ENCODE data around the gene GASK1B. TPM values are rescaled to one million over a fixed set of nuclear protein-coding genes. Genes with fewer than 3 reads are reported as not detected.

The GASK1B gene
- total RNA-seq, 1 donor from 2014 or later = not detected

- H3K36me3 Mint-ChIP-seq (ENCODE audit: low read depth) = no peaks in the 10 kb centered on the region
- CTCF ChIA-PET = no interaction called here
- H3K4me1 Mint-ChIP-seq = no peaks in the 10 kb centered on the region
- H3K27me3 Mint-ChIP-seq = no peaks in the 10 kb centered on the region
- no peak overlapping the region for H3K4me3 Mint-ChIP-seq
- H3K27ac Mint-ChIP-seq = no peak overlapping the region
- TF ChIP-seq CTCF (IDR thresholded peaks at IDR 0.05) = no peak
- H3K9me3 Mint-ChIP-seq = no peaks in the 10 kb centered on the region
- intact Hi-C loops (cut with micrococcal nuclease) = no loop called here
- DNase-seq (no peak), ATAC-seq (ENCODE audit: low read depth) (no peak)
- POLR2A ChIA-PET = no interaction called here
Observed at GRCh38 chr4:158202481-158202880, 29.7 kb upstream of the GASK1B start.

- Mint-ChIP-seq H3K27ac (no peak overlapping the region), H3K9me3 (no peaks in the 10 kb centered on the region), H3K36me3 (ENCODE audit: low read depth) (no peaks in the 10 kb centered on the region), H3K4me1 (no peaks in the 10 kb centered on the region), H3K4me3 (no peak overlapping the region), H3K27me3 (no peaks in the 10 kb centered on the region)
- intact Hi-C loops (cut with micrococcal nuclease) = no loop called here
- ChIA-PET POLR2A (no interaction called here), CTCF (no interaction called here)
- no peak for DNase-seq
- TF ChIP-seq CTCF (IDR thresholded peaks at IDR 0.05) = no peak
- no peak for ATAC-seq (ENCODE audit: low read depth)
Observed at GRCh38 chr4:158201876-158202275, 29.1 kb upstream of the GASK1B start.

GRCh38 chr4:158201322-158201721, 28.5 kb upstream of the GASK1B start:
- no peaks in the 10 kb centered on the region for H3K27me3 Mint-ChIP-seq
- intact Hi-C loops (cut with micrococcal nuclease) = no loop called here
- no peaks in the 10 kb centered on the region for H3K9me3 Mint-ChIP-seq
- H3K27ac Mint-ChIP-seq = no peak overlapping the region
- POLR2A ChIA-PET = no interaction called here
- no peaks in the 10 kb centered on the region for H3K4me1 Mint-ChIP-seq
- TF ChIP-seq CTCF (IDR thresholded peaks at IDR 0.05) = no peak
- DNase-seq = no peak
- CTCF ChIA-PET = no interaction called here
- ATAC-seq (ENCODE audit: low read depth) = no peak
- H3K4me3 Mint-ChIP-seq = no peak overlapping the region
- H3K36me3 Mint-ChIP-seq (ENCODE audit: low read depth) = no peaks in the 10 kb centered on the region

- POLR2A ChIA-PET = no interaction called here
- no peak overlapping the region for H3K27ac Mint-ChIP-seq
- H3K27me3 Mint-ChIP-seq = no peaks in the 10 kb centered on the region
- intact Hi-C loops (cut with micrococcal nuclease) = no loop called here
- DNase-seq = no peak
- H3K9me3 Mint-ChIP-seq = no peaks in the 10 kb centered on the region
- no peak overlapping the region for H3K4me3 Mint-ChIP-seq
- no peak for ATAC-seq (ENCODE audit: low read depth)
- H3K4me1 Mint-ChIP-seq = no peaks in the 10 kb centered on the region
- H3K36me3 Mint-ChIP-seq (ENCODE audit: low read depth) = no peaks in the 10 kb centered on the region
- TF ChIP-seq CTCF (IDR thresholded peaks at IDR 0.05) = no peak
- CTCF ChIA-PET = no interaction called here
Observed at GRCh38 chr4:158200214-158200613, 27.4 kb upstream of the GASK1B start.

- TF ChIP-seq CTCF (IDR thresholded peaks at IDR 0.05) = no peak
- Mint-ChIP-seq H3K36me3 (ENCODE audit: low read depth) (no peaks in the 10 kb centered on the region), H3K4me1 (no peaks in the 10 kb centered on the region), H3K4me3 (no peak overlapping the region), H3K27me3 (no peaks in the 10 kb centered on the region), H3K27ac (no peak overlapping the region), H3K9me3 (no peaks in the 10 kb centered on the region)
- DNase-seq = no peak
- intact Hi-C loops (cut with micrococcal nuclease) = no loop called here
- ChIA-PET CTCF (no interaction called here), POLR2A (no interaction called here)
- no peak for ATAC-seq (ENCODE audit: low read depth)
Observed at GRCh38 chr4:158197194-158197776, 24.5 kb upstream of the GASK1B start.
